ENCODE measurements around the gene ELK3.
A peak's percentile ranks its signal among the peaks of the same experiment; 100 is the strongest.

ELK3 gene

DNA sequence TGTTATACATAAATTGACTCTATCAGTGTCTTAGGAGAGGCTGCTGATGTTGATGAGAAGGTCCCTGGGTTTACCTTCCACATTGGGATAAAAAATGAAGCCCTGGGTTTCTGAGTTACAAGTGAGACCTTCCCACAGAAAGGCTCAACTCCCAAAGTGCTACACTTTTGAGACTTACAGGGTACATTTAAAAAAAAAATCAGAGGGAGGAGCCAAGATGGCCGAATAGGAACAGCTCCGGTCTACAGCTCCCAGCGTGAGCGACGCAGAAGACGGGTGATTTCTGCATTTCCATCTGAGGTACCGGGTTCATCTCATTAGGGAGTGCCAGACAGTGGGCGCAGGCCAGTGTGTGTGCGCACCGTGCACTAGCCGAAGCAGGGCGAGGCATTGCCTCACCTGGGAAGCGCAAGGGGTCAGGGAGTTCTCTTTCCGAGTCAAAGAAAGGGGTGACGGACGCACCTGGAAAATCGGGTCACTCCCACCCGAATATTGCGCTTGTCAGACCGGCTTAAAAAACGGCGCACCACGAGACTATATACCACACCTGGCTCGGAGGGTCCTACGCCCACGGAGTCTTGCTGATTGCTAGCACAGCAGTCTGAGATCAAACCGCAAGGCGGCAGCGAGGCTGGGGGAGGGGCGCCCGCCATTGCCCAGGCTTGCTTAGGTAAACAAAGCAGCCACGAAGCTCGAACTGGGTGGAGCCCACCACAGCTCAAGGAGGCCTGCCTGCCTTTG, 121.7 kb downstream of the ELK3 start:
- TF ChIP-seq YY1 (IDR thresholded peaks at IDR 0.05; ENCODE audit: low read depth) = peak; percentile 63; the same call in 1 of the 2 replicates
- TF ChIP-seq, protein P1, sequence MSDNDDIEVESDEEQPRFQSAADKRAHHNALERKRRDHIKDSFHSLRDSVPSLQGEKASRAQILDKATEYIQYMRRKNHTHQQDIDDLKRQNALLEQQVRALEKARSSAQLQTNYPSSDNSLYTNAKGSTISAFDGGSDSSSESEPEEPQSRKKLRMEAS (IDR thresholded peaks at IDR 0.05) = 0 out of 2 replicates have a peak, but pooled peaks have one; percentile 14

Measured in Ishikawa (cell line).